GM23248 (cell line): ENCODE results near the gene CDH11. TPM values are rescaled to one million over a fixed set of nuclear protein-coding genes. Genes with fewer than 3 reads are reported as not detected.

Source experiments
- DNase-seq: peaks from one replicate; pipeline ENCODE4 v3.0.0-alpha.2; 2015
- H2AFZ ChIP-seq: fragments of 200-600 bp; sonication (generic); 2 replicates; pipeline ENCODE4 v1.6.1; 2016; ENCODE audit warnings: antibody characterized with exemption
- H3F3A ChIP-seq: fragments of 200-600 bp; sonication (generic); 2 replicates; pipeline ENCODE4 v1.6.1; 2016; ENCODE audit warnings: mild to moderate bottlenecking, antibody characterized with exemption, mixed run types; ENCODE audit not compliant: insufficient read depth
- H3K27ac ChIP-seq: fragments of 200-600 bp; sonication (generic); 2 replicates; pipeline ENCODE4 v1.5.1; 2016; ENCODE audit warnings: mild to moderate bottlenecking
- H3K27me3 ChIP-seq: fragments of 200-600 bp; sonication (generic); replicated peaks from 2 replicates; pipeline ENCODE4 v1.6.1; 2016; ENCODE audit warnings: mild to moderate bottlenecking; ENCODE audit not compliant: insufficient read depth
- H3K36me3 ChIP-seq: fragments of 200-600 bp; sonication (generic); 2 replicates; pipeline ENCODE4 v1.6.1; 2016; ENCODE audit warnings: low read depth, mild to moderate bottlenecking
- H3K4me1 ChIP-seq: fragments of 200-600 bp; sonication (generic); 2 replicates; pipeline ENCODE4 v1.6.1; 2016; ENCODE audit warnings: mild to moderate bottlenecking; ENCODE audit not compliant: insufficient read depth
- H3K4me2 ChIP-seq: fragments of 200-600 bp; sonication (generic); one replicate; pipeline ENCODE4 v1.6.1; 2016; ENCODE audit warnings: mild to moderate bottlenecking; ENCODE audit not compliant: unreplicated experiment
- H3K4me3 ChIP-seq: fragments of 200-600 bp; sonication (generic); 2 replicates; pipeline ENCODE4 v1.5.1; 2016; ENCODE audit warnings: mild to moderate bottlenecking
- H3K79me2 ChIP-seq: fragments of 200-600 bp; sonication (generic); 2 replicates; pipeline ENCODE4 v1.6.1; 2016; ENCODE audit warnings: mild to moderate bottlenecking; ENCODE audit not compliant: insufficient read depth
- H3K9ac ChIP-seq: fragments of 200-600 bp; sonication (generic); 2 replicates; pipeline ENCODE4 v1.6.1; 2016; ENCODE audit warnings: mild to moderate bottlenecking
- H3K9me2 ChIP-seq: fragments of 200-600 bp; sonication (generic); 2 replicates; pipeline ENCODE4 v1.6.1; 2016; ENCODE audit warnings: mixed run types, mild to moderate bottlenecking, moderate library complexity; ENCODE audit not compliant: insufficient read depth
- H3K9me3 ChIP-seq: fragments of 200-600 bp; sonication (generic); one replicate; pipeline ENCODE4 v1.6.1; 2017; ENCODE audit warnings: low read depth
- H4K20me1 ChIP-seq: fragments of 200-600 bp; sonication (generic); 2 replicates; pipeline ENCODE4 v1.6.0; 2016; ENCODE audit not compliant: insufficient read depth
- EZH2 ChIP-seq: fragments of 200-600 bp; sonication (generic); IDR thresholded peaks from 2 replicates; pipeline ENCODE4 v1.6.1; 2018; ENCODE audit warnings: antibody characterized with exemption, mild to moderate bottlenecking; ENCODE audit not compliant: insufficient read depth, poor library complexity, severe bottlenecking
- EZH2phosphoT487 ChIP-seq: fragments of 200-600 bp; sonication (generic); IDR thresholded peaks from 2 replicates; pipeline ENCODE4 v1.6.1; 2018; ENCODE audit warnings: antibody characterized with exemption, moderate library complexity, mild to moderate bottlenecking, low read depth; ENCODE audit not compliant: insufficient read depth
- WGBS, 2 experiments: methylation state at CpG; one replicate each; pipeline ENCODE4 v1.1.6; 2015 to 2017; ENCODE audit warnings: low lambda C conversion rate in 2 of 2, low coverage in 1 of 2; ENCODE audit errors: missing lambda C conversion rate in 2 of 2; 5-methylcytosine and 5-hydroxymethylcytosine counted together
- in situ Hi-C: fragments of 300-500 bp; cut with MboI; formaldehyde crosslinking; loops from 2 replicates; pipeline ENCODE4 v1.15.0; 2020
- polyA plus RNA-seq: library from polyadenylated mRNA; unstranded; fragments of >200 nt; fragmentation: Nextera tagmentation; extraction: Ambion mirVana; gene quantifications from 2 replicates; pipeline ENCODE4 v1.2.1, GENCODE V29; 2016
- total RNA-seq: library from RNA; depleted of rRNA; stranded (reverse); fragments of >200 nt; shearing (Covaris generic); gene quantifications from 2 replicates; pipeline ENCODE4 v1.2.3, GENCODE V29; 2014

Gene CDH11
- total and polyA plus RNA-seq, 2 experiments from 2014 or later = 264 to 525 TPM

GRCh38 chr16:65113441-65113840 lies 8.4 kb downstream of the CDH11 start:
- Histone ChIP-seq H3K79me2 (peaks cover 100% of the 10 kb centered on the region), H3K27me3 (no peaks in the 10 kb centered on the region), H3K4me2 (no peak overlapping the region), H3K9me2 (no peaks in the 10 kb centered on the region), H3K4me3 (no peak overlapping the region), H3K27ac (no peak overlapping the region), H2AFZ (no peak overlapping the region), H3K9ac (no peak overlapping the region), H4K20me1 (peaks cover 67% of the 10 kb centered on the region), H3K9me3 (no peaks in the 10 kb centered on the region), H3K4me1 (peaks cover 44% of the 10 kb centered on the region), H3K36me3 (peaks cover 50% of the 10 kb centered on the region), H3F3A (peaks cover 35% of the 10 kb centered on the region)
- 90 to 91% methylated on average over 5 of the region's 5 CpGs for WGBS, 2 experiments
- TF ChIP-seq EZH2 (no peak), EZH2phosphoT487 (no peak)
- in situ Hi-C loops = loop anchor here (10.0 to 25.0 kb wide), 2 partner anchors 1649 to 1751 kb away; no protein-coding TSS in a partner anchor
- DNase-seq = no peak

- Histone ChIP-seq H3F3A (peaks cover 31% of the 10 kb centered on the region), H3K4me2 (no peak overlapping the region), H3K9ac (no peak overlapping the region), H3K4me3 (no peak overlapping the region), H4K20me1 (peaks cover 72% of the 10 kb centered on the region), H3K27ac (no peak overlapping the region), H3K27me3 (no peaks in the 10 kb centered on the region), H2AFZ (no peak overlapping the region), H3K9me2 (no peaks in the 10 kb centered on the region), H3K79me2 (peaks cover 100% of the 10 kb centered on the region), H3K36me3 (peaks cover 45% of the 10 kb centered on the region), H3K4me1 (peaks cover 23% of the 10 kb centered on the region), H3K9me3 (no peaks in the 10 kb centered on the region)
- no peak for TF ChIP-seq EZH2
- TF ChIP-seq EZH2phosphoT487 = no peak
- DNase-seq = no peak
- WGBS, 2 experiments = 98 to 100% methylated on average over 5 of the region's 5 CpGs
- in situ Hi-C loops = loop anchor here (10.0 to 25.0 kb wide), 2 partner anchors 1647 to 1749 kb away; no protein-coding TSS in a partner anchor
Measured at GRCh38 chr16:65111306-65111705, 10.6 kb downstream of the CDH11 start.

GRCh38 chr16:65106757-65107156 lies 15.1 kb downstream of the CDH11 start:
- peaks cover 30% of the 10 kb centered on the region for H3F3A ChIP-seq
- peaks cover 11% of the 10 kb centered on the region for H3K4me1 ChIP-seq
- peaks cover 79% of the 10 kb centered on the region; the same call in 1 of the 2 replicates for H4K20me1 ChIP-seq
- H3K9me2 ChIP-seq = no peaks in the 10 kb centered on the region
- H3K36me3 ChIP-seq = peaks cover 19% of the 10 kb centered on the region; the same call in 1 of the 2 replicates
- H3K9ac ChIP-seq = no peak overlapping the region
- in situ Hi-C loops = loop anchor here (25.0 kb wide), 1 partner anchor 1744 kb away; no protein-coding TSS in a partner anchor
- H2AFZ ChIP-seq = no peak overlapping the region
- no peaks in the 10 kb centered on the region for H3K27me3 ChIP-seq
- H3K4me2 ChIP-seq = no peak overlapping the region
- no peak for TF ChIP-seq EZH2
- TF ChIP-seq EZH2phosphoT487 = no peak
- no peak overlapping the region for H3K27ac ChIP-seq
- peaks cover 100% of the 10 kb centered on the region for H3K79me2 ChIP-seq
- H3K4me3 ChIP-seq = no peak overlapping the region
- WGBS, 2 experiments = 91 to 98% methylated on average over 3 of the region's 3 CpGs
- no peaks in the 10 kb centered on the region for H3K9me3 ChIP-seq
- no peak for DNase-seq

GRCh38 chr16:65105171-65105570 lies 16.7 kb downstream of the CDH11 start:
- Histone ChIP-seq H3K4me1 (no peaks in the 10 kb centered on the region), H4K20me1 (peaks cover 82% of the 10 kb centered on the region; the same call in 1 of the 2 replicates), H3K27ac (no peak overlapping the region), H2AFZ (no peak overlapping the region), H3K4me2 (no peak overlapping the region), H3K79me2 (peaks cover 100% of the 10 kb centered on the region), H3K4me3 (no peak overlapping the region), H3K27me3 (no peaks in the 10 kb centered on the region), H3K9ac (no peak overlapping the region), H3K9me3 (no peaks in the 10 kb centered on the region), H3K9me2 (no peaks in the 10 kb centered on the region), H3F3A (peaks cover 25% of the 10 kb centered on the region), H3K36me3 (peaks cover 22% of the 10 kb centered on the region; the same call in 1 of the 2 replicates)
- TF ChIP-seq EZH2phosphoT487 (no peak), EZH2 (no peak)
- 43 to 79% methylated on average over 1 of the region's 1 CpG for WGBS, 2 experiments
- DNase-seq = no peak
- in situ Hi-C loops = loop anchor here (25.0 kb wide), 1 partner anchor 1743 kb away; no protein-coding TSS in a partner anchor
